IMR-90 (cell line): ENCODE measurements around the gene RNF144A. TPM values are rescaled to one million over a fixed set of nuclear protein-coding genes. Genes with fewer than 3 reads are reported as not detected.

Source experiments
- ATAC-seq: fragments of 200-7000 bp; cut with Tn5 transposase; 2 replicates; pipeline ENCODE4 v1.9.1; 2020; ENCODE audit warnings: low read depth, mild to moderate bottlenecking, moderate library complexity
- BruUV-seq: library from RNA; stranded (reverse); fragments of 400-500 nt; replicated peaks from 2 replicates; lab custom pipeline; 2021; lab: Mats Ljungman, UMichigan
- CTCF ChIA-PET: fragments of 300-600 bp; formaldehyde crosslinking; extraction: SDS; loops from one replicate; lab custom pipeline; 2021; ENCODE audit warnings: antibody characterized with exemption; lab: Yijun Ruan, JAX
- POLR2A ChIA-PET: fragments of 300-600 bp; sonication (Branson Sonifier 250); formaldehyde crosslinking; loops from one replicate; lab custom pipeline; 2022; ENCODE audit warnings: antibody characterized with exemption; ENCODE audit not compliant: unreplicated experiment; lab: Charles Lee
- DNase-seq: peaks from one replicate; pipeline ENCODE4 v3.0.0; 2013
- H2AFZ ChIP-seq: replicated peaks from 2 replicates; pipeline ENCODE3; 2013; ENCODE audit warnings: low read length, mild to moderate bottlenecking; ENCODE audit not compliant: poor library complexity
- H2AK5ac ChIP-seq: 2 replicates; pipeline ENCODE4 v1.6.1; 2013; ENCODE audit warnings: low read depth, low read length, inconsistent platforms
- H2AK9ac ChIP-seq: replicated peaks from 2 replicates; pipeline ENCODE3; 2013; ENCODE audit warnings: mild to moderate bottlenecking, low read depth, low read length, moderate library complexity; ENCODE audit not compliant: poor library complexity
- H2BK120ac ChIP-seq: 2 replicates; pipeline ENCODE4 v1.6.1; 2013; ENCODE audit warnings: low read depth, low read length, inconsistent platforms
- H2BK15ac ChIP-seq: 3 replicates; pipeline ENCODE4 v1.6.1; 2013; ENCODE audit warnings: low read depth, low read length, inconsistent platforms
- H2BK20ac ChIP-seq: 2 replicates; pipeline ENCODE4 v1.6.1; 2013; ENCODE audit warnings: low read depth, mild to moderate bottlenecking, inconsistent platforms, low read length, moderate library complexity
- H2BK5ac ChIP-seq: 2 replicates; pipeline ENCODE4 v1.6.1; 2013; ENCODE audit warnings: mild to moderate bottlenecking, low read depth, low read length, inconsistent platforms; ENCODE audit not compliant: poor library complexity, severe bottlenecking
- H3K14ac ChIP-seq: replicated peaks from 2 replicates; pipeline ENCODE4 v1.6.1; 2013; ENCODE audit warnings: low read depth, low read length, inconsistent platforms
- H3K18ac ChIP-seq: 2 replicates; pipeline ENCODE4 v1.6.1; 2013; ENCODE audit warnings: low read depth, low read length, control low read depth
- H3K23ac ChIP-seq: 2 replicates; pipeline ENCODE4 v1.6.1; 2013; ENCODE audit warnings: low read depth, low read length, inconsistent platforms
- H3K27ac ChIP-seq: 2 replicates; pipeline ENCODE4 v1.5.1; 2013; ENCODE audit warnings: mild to moderate bottlenecking, control low read depth, low read length; ENCODE audit not compliant: insufficient read depth
- H3K27me3 ChIP-seq: 2 replicates; pipeline ENCODE4 v1.6.1; 2013; ENCODE audit warnings: low read length; ENCODE audit not compliant: control insufficient read depth, insufficient read depth
- H3K36me3 ChIP-seq: 2 replicates; pipeline ENCODE4 v1.6.1; 2013; ENCODE audit warnings: low read length, mixed read lengths; ENCODE audit not compliant: control insufficient read depth, insufficient read depth
- H3K4ac ChIP-seq: 2 replicates; pipeline ENCODE4 v1.6.1; 2013; ENCODE audit warnings: low read depth, low read length, inconsistent platforms
- H3K4me1 ChIP-seq: 2 replicates; pipeline ENCODE4 v1.6.1; 2013; ENCODE audit warnings: low read length, mixed read lengths; ENCODE audit not compliant: control insufficient read depth, insufficient read depth
- H3K4me2 ChIP-seq: 2 replicates; pipeline ENCODE4 v1.6.1; 2013; ENCODE audit warnings: low read depth, mild to moderate bottlenecking, control low read depth, low read length, moderate library complexity
- H3K4me3 ChIP-seq: 2 replicates; pipeline ENCODE4 v1.5.1; 2013; ENCODE audit warnings: low read depth, mild to moderate bottlenecking, control low read depth, low read length, moderate library complexity; ENCODE audit not compliant: insufficient read depth
- H3K56ac ChIP-seq: 2 replicates; pipeline ENCODE4 v1.6.1; 2013; ENCODE audit warnings: low read length, inconsistent platforms; ENCODE audit not compliant: insufficient read depth; ENCODE audit errors: extremely low read depth
- H3K79me1 ChIP-seq, 2 experiments: 2 replicates each; pipeline ENCODE4 v1.6.1; 2013; ENCODE audit warnings: low read length in 2 of 2, inconsistent platforms in 1 of 2, low read depth in 1 of 2
- H3K9ac ChIP-seq: 2 replicates; pipeline ENCODE4 v1.6.1; 2013; ENCODE audit warnings: low read depth, low read length, control low read depth
- H3K9me1 ChIP-seq: 2 replicates; pipeline ENCODE4 v1.6.1; 2013; ENCODE audit warnings: low read length, inconsistent platforms; ENCODE audit not compliant: insufficient read depth
- H3K9me3 ChIP-seq: 2 replicates; pipeline ENCODE4 v1.6.1; 2013; ENCODE audit warnings: low read length; ENCODE audit not compliant: control insufficient read depth, insufficient read depth
- H4K20me1 ChIP-seq: 2 replicates; pipeline ENCODE4 v1.6.1; 2013; ENCODE audit warnings: low read length, inconsistent platforms; ENCODE audit not compliant: insufficient read depth
- H4K5ac ChIP-seq: 2 replicates; pipeline ENCODE4 v1.6.1; 2013; ENCODE audit warnings: mild to moderate bottlenecking, low read depth, low read length, control low read depth
- H4K8ac ChIP-seq, 2 experiments: 2 replicates each; pipeline ENCODE4 v1.6.1; 2013; ENCODE audit warnings: low read depth in 2 of 2, low read length in 2 of 2, control low read depth in 1 of 2, inconsistent platforms in 1 of 2
- H4K91ac ChIP-seq: 2 replicates; pipeline ENCODE4 v1.6.1; 2013; ENCODE audit warnings: low read depth, low read length, inconsistent platforms; ENCODE audit not compliant: insufficient read depth
- BHLHE40 ChIP-seq: fragments of 150-350 bp; IDR thresholded peaks from 2 replicates; pipeline ENCODE4 v1.6.1; 2016; ENCODE audit warnings: mild to moderate bottlenecking, low read depth, low read length
- CHD1 ChIP-seq: IDR thresholded peaks from 2 replicates; pipeline ENCODE4 v1.6.1; 2012; ENCODE audit warnings: low read depth, low read length, improper control_type of control experiment
- MAFK ChIP-seq: IDR thresholded peaks from 2 replicates; pipeline ENCODE4 v1.6.1; 2012; ENCODE audit warnings: low read depth, low read length, improper control_type of control experiment
- MAZ ChIP-seq: IDR thresholded peaks from 2 replicates; pipeline ENCODE4 v1.6.1; 2012; ENCODE audit warnings: low read depth, mild to moderate bottlenecking, low read length, improper control_type of control experiment, moderate library complexity, borderline replicate concordance
- MXI1 ChIP-seq: IDR thresholded peaks from 2 replicates; pipeline ENCODE4 v1.6.1; 2012; ENCODE audit warnings: low read depth, mild to moderate bottlenecking, low read length, moderate library complexity, borderline replicate concordance
- RAD21 ChIP-seq: IDR thresholded peaks from 2 replicates; pipeline ENCODE4 v1.6.1; 2012; ENCODE audit warnings: low read length, improper control_type of control experiment
- RFX5 ChIP-seq: IDR thresholded peaks from 2 replicates; pipeline ENCODE4 v1.8.0; 2012; ENCODE audit warnings: low read depth, mild to moderate bottlenecking, low read length, moderate library complexity
- SMC3 ChIP-seq: fragments of 150-350 bp; IDR thresholded peaks from 2 replicates; pipeline ENCODE4 v1.6.1; 2016; ENCODE audit warnings: low read depth, mild to moderate bottlenecking, antibody characterized with exemption, low read length, moderate library complexity
- USF2 ChIP-seq: fragments of 150-350 bp; IDR thresholded peaks from 2 replicates; pipeline ENCODE4 v1.6.1; 2017; ENCODE audit warnings: mild to moderate bottlenecking, antibody characterized with exemption, low read length, low read depth
- WGBS, 2 experiments: methylation state at CpG; one replicate each; pipeline versions ENCODE4 v1.1.5 to v1.1.7; 2013; ENCODE audit warnings: missing lambda C conversion rate in 2 of 2; ENCODE audit not compliant: insufficient read length in 1 of 2; ENCODE audit errors: extremely low coverage in 2 of 2; 5-methylcytosine and 5-hydroxymethylcytosine counted together
- dilution Hi-C: fragments of 300-500 bp; cut with HindIII; formaldehyde crosslinking; loops from one replicate; pipeline ENCODE4 v1.14.3; 2018; ENCODE audit warnings: low sequenced_read_pairs; ENCODE audit not compliant: unreplicated experiment
- in situ Hi-C: fragments of 300-500 bp; cut with MboI; formaldehyde crosslinking; loops from 3 replicates; pipeline ENCODE4 v1.14.3; 2019; ENCODE audit warnings: low sequenced_read_pairs, inconsistent platforms, mixed read lengths
- intact Hi-C: fragments of 100-400 bp; cut with micrococcal nuclease; formaldehyde crosslinking; loops from 2 replicates; pipeline ENCODE4 v1.10.0; 2022
- polyA plus RNA-seq, 3 experiments: library from polyadenylated mRNA; depleted of rRNA; stranded (reverse); fragments of >200 nt; gene quantifications; 2 replicates each; pipeline ENCODE4 v1.2.3, GENCODE V29; 2012; ENCODE audit warnings: low replicate concordance in 1 of 3
- total RNA-seq: library from RNA; depleted of rRNA; stranded (reverse); fragments of >200 nt; gene quantifications from 2 replicates; pipeline ENCODE4 v1.2.3, GENCODE V29; 2012
- TF ChIP-seq, protein P1 (sequence below): fragments of 150-350 bp; IDR thresholded peaks from 2 replicates; pipeline ENCODE4 v1.6.1; 2016; ENCODE audit warnings: low read depth, mild to moderate bottlenecking, low read length, moderate library complexity, borderline replicate concordance

Gene RNF144A
- total and polyA plus RNA-seq, 2 of the 4 experiments (the other 2 are of a cell fraction), result 0.18 to 0.26 TPM

DNA sequence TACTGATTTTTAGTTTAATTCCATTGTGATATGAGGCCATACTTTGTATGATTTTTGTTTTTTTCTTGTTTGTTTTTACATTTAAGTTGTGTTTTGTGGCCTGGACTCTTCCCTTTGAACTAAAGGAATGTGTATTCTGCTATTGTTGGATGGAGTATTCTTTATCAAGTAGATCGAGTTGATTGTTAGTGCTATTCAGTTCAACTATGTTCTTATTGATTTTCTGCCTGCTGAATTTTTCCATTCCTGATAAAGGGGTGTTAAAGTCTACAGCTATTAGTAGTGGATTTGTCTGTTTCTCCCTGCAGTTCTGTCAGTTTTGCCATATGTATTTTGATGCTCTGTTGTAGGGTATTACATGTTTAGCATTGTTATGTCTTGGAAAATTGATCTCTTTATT is 14.5 kb downstream of the RNF144A start:
- dilution Hi-C loops (no loop called here), in situ Hi-C loops (no loop called here), intact Hi-C loops (no loop called here)
- Histone ChIP-seq H3K9me1 (no peaks in the 10 kb centered on the region), H3K56ac (no peak overlapping the region), H2AFZ (no peak overlapping the region), H4K5ac (no peak overlapping the region), H4K20me1 (no peaks in the 10 kb centered on the region), H4K8ac (no peak overlapping the region), H3K79me1 (no peaks in the 10 kb centered on the region), H2BK15ac (no peak overlapping the region), H2BK5ac (no peak overlapping the region), H3K23ac (no peak overlapping the region), H2BK120ac (no peak overlapping the region), H3K14ac (no peak overlapping the region), H3K36me3 (no peaks in the 10 kb centered on the region), H4K91ac (no peak overlapping the region), H3K9ac (no peak overlapping the region), H3K4me2 (no peak overlapping the region), H2BK20ac (no peak overlapping the region), H2AK5ac (no peak overlapping the region), H3K4ac (no peak overlapping the region), H3K27ac (no peak overlapping the region), H3K18ac (no peak overlapping the region), H2AK9ac (no peak overlapping the region), H3K4me3 (no peak overlapping the region), H3K27me3 (no peaks in the 10 kb centered on the region; the same call in 1 of the 2 replicates), H3K4me1 (no peaks in the 10 kb centered on the region), H3K9me3 (no peaks in the 10 kb centered on the region)
- POLR2A ChIA-PET, result no interaction called here
- CTCF ChIA-PET, result no interaction called here
- no CpG with 5 or more reads among the region's 1 CpG for WGBS, 2 experiments
- no TSS peak for BruUV-seq
- no peak for TF ChIP-seq RFX5
- no peak for TF ChIP-seq RAD21
- TF ChIP-seq MXI1, result no peak
- TF ChIP-seq BHLHE40, result no peak
- no peak for TF ChIP-seq SMC3
- TF ChIP-seq USF2, result no peak
- no peak for TF ChIP-seq MAFK
- no peak for TF ChIP-seq MAZ
- TF ChIP-seq CHD1, result no peak
- TF ChIP-seq, protein P1, sequence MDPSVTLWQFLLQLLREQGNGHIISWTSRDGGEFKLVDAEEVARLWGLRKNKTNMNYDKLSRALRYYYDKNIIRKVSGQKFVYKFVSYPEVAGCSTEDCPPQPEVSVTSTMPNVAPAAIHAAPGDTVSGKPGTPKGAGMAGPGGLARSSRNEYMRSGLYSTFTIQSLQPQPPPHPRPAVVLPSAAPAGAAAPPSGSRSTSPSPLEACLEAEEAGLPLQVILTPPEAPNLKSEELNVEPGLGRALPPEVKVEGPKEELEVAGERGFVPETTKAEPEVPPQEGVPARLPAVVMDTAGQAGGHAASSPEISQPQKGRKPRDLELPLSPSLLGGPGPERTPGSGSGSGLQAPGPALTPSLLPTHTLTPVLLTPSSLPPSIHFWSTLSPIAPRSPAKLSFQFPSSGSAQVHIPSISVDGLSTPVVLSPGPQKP, result no peak
- ATAC-seq, result no peak
- no peak for DNase-seq
